ENCODE results near the gene CTDP1.
"Not testable (repeated sequence)": the region's sequence is repeated elsewhere in the genome, so short reads cannot be mapped to it uniquely, and the experiment has no call there.

The CTDP1 gene

DNA sequence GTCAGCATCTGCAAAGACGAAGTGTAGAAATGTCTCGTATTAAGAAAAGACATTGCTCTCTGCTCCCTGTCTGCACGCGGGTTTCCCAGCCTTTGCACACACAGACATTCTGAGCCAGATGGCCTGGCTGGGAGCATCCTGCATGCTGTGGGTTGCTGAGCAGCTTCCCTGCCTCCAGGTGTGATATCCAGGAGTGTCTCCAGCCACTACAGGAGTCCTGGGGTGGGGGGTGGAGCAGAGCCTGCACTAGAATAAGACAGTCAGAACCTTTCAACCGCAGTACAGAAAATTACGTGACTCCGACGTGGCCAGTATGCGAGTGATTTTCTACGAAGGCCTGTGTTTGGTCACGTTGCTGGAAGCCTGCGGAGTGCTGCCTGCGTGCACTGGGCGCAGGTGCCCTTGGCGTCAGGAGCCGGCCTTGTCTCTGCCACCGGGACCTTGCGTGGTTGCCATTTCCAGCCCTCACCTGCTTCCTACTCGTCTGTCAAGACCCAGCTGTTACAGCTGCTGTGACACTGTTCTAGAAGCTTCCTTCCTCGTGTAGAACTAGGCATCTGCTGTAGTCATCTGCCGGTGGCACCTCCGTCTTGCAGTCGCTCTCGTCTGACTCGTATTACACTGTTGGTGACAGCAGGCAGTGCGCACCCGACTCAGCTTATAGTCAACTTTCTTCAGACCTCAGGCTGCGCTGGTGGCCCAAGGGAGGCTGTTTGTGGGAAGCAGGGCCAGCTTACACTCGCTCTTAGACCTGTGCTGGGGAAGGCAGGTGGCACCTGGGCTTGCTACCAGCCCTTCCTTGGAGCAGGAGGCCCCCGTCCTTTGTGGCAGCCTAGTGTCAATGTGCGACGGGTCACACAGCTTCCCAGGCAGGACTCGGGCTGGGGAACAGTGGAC is 11.2 kb downstream of the CTDP1 start:
- H3K9ac ChIP-seq (ENCODE audit: low read depth in 1 of 2, low read length in 2 of 2), result no peak overlapping the region
- H3K4me3 ChIP-seq (ENCODE audit: low read length in 2 of 2), result no peak overlapping the region
- peaks cover 0 to 2% of the 10 kb centered on the region in 2 donors for H3K4me1 ChIP-seq (ENCODE audit: control insufficient read depth in 2 of 2, insufficient read depth in 2 of 2, low read length in 2 of 2)
- no peaks in the 10 kb centered on the region for H3K27me3 ChIP-seq (ENCODE audit: control insufficient read depth in 2 of 2, insufficient read depth in 2 of 2, low read length in 2 of 2)
- no peaks in the 10 kb centered on the region for H3K9me3 ChIP-seq (ENCODE audit: control insufficient read depth in 2 of 2, low read length in 2 of 2)
- H3K36me3 ChIP-seq (ENCODE audit: control insufficient read depth in 2 of 2, insufficient read depth in 2 of 2, low read length in 2 of 2), result peaks cover 6 to 8% of the 10 kb centered on the region in 2 donors
- H3K27ac ChIP-seq (ENCODE audit: low read depth in 2 of 2, low read length in 2 of 2), result no peak overlapping the region

DNA sequence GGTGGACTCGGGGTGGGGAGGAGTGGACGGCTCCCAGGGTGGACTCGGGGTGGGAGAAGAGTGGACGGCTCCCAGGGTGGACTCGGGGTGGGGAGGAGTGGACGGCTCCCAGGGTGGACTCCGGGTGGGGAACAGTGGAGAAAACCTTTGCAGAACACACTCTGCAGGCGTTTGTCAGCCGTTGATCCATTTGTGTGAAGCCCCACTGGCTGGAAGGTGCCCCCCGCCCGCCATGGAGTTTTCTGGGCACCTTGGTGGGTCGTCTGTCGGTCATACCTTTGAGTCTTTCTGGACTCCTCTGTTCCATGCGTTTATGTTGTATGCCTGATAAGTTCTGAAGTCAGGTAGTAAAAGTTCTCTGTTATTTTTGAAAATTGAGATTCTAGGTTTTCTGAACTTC is 12.5 kb downstream of the CTDP1 start:
- Histone ChIP-seq H3K27ac (ENCODE audit: low read depth in 2 of 2, low read length in 2 of 2) (no peak overlapping the region), H3K9ac (ENCODE audit: low read depth in 1 of 2, low read length in 2 of 2) (no peak overlapping the region), H3K4me1 (ENCODE audit: control insufficient read depth in 2 of 2, insufficient read depth in 2 of 2, low read length in 2 of 2) (peaks cover 0 to 2% of the 10 kb centered on the region in 2 donors), H3K36me3 (ENCODE audit: control insufficient read depth in 2 of 2, insufficient read depth in 2 of 2, low read length in 2 of 2) (peaks cover 15 to 18% of the 10 kb centered on the region in 2 donors), H3K27me3 (ENCODE audit: control insufficient read depth in 2 of 2, insufficient read depth in 2 of 2, low read length in 2 of 2) (no peaks in the 10 kb centered on the region), H3K9me3 (ENCODE audit: control insufficient read depth in 2 of 2, low read length in 2 of 2) (no peaks in the 10 kb centered on the region), H3K4me3 (ENCODE audit: low read length in 2 of 2) (no peak overlapping the region)

DNA sequence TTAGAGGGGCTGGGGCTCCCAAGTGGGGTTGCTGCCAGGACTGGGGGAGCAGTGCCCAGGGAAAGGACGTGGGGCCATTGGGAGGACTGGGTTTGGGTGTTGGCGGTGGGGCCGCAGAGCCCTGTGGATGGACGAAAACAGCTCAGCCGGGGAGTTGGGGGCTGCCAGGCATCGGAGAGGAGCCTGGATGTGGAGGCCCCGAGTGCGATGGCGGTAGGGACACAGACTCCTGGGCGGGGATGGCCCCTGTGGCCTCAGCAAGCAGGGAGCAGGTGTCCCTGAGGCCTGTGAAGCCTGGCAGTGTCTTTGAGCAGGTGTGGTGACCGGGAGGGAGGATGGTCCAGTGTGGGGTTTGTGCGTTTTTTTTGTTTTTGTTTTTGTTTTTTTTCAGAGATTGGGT is 13.3 kb downstream of the CTDP1 start:
- no peaks in the 10 kb centered on the region for H3K9me3 ChIP-seq (ENCODE audit: control insufficient read depth in 2 of 2, low read length in 2 of 2)
- no peak overlapping the region for H3K4me3 ChIP-seq (ENCODE audit: low read length in 2 of 2)
- no peak overlapping the region for H3K9ac ChIP-seq (ENCODE audit: low read depth in 1 of 2, low read length in 2 of 2)
- H3K4me1 ChIP-seq (ENCODE audit: control insufficient read depth in 2 of 2, insufficient read depth in 2 of 2, low read length in 2 of 2), result peaks cover 0 to 2% of the 10 kb centered on the region in 2 donors
- H3K27ac ChIP-seq (ENCODE audit: low read depth in 2 of 2, low read length in 2 of 2), result no peak overlapping the region
- no peaks in the 10 kb centered on the region for H3K27me3 ChIP-seq (ENCODE audit: control insufficient read depth in 2 of 2, insufficient read depth in 2 of 2, low read length in 2 of 2)
- H3K36me3 ChIP-seq (ENCODE audit: control insufficient read depth in 2 of 2, insufficient read depth in 2 of 2, low read length in 2 of 2), result peaks cover 19 to 24% of the 10 kb centered on the region in 2 donors

DNA sequence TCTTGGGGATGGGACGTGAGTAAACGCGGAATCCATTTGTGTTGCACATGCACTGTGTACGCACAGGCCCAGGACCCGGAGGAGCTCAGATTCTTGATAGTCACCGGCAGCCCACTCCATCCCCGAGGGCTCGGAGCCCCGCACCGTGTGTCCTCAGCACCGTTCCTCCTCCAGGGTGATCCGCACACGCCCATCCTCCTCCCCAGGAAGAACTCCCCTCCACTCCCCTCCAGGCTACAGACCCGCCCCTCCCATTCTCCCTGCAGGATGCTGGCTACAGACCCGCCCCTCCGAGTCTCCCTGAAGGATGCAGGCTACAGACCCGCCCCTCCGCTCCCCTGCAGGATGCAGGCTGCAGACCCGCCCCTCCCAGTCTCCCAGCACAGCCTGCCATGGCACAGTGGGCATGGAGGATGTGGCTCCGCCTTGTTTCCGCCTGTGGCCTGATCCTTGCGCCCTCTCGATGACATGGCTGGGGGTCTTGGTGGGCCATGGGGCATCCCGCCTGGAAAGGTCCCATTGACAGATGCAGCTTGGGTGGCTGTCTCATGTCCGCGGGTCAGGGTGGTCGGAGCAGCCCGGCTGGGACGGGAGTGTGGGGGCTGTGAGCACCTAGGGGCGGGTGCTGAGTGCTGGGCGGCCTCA is 14.1 kb downstream of the CTDP1 start:
- H3K27me3 ChIP-seq (ENCODE audit: control insufficient read depth in 2 of 2, insufficient read depth in 2 of 2, low read length in 2 of 2), result no peaks in the 10 kb centered on the region

DNA sequence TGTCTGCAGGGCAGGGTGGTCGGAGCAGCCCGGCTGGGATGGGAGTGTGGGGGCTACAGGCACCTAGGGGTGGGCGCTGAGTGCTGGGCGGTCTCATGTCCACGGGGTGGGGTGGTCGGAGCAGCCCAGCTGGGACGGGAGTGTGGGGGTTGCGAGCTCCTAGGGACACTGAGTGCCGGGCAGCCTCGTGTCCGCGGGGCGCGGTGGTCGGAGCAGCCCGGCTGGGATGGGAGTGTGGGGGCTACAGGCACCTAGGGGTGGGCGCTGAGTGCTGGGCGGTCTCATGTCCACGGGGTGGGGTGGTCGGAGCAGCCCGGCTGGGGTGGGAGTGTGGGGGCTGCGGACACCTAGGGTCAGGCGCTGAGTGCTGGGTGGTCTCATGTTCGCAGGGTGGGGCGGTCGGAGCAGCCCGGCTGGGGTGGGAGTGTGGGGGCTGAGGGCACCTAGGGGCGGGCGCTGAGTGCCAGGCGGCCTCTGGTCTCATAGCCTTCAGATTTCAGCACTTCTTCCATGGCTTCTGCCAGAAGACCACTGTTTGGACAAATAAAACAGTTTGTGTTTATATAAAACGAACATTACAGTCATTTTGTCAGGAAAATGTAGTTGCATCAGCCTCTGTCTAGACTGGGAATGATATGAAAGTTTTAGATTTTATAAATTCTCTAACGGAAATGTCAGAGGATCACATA is 14.7 kb downstream of the CTDP1 start:
- peaks cover 29 to 37% of the 10 kb centered on the region in 2 donors for H3K36me3 ChIP-seq (ENCODE audit: control insufficient read depth in 2 of 2, insufficient read depth in 2 of 2, low read length in 2 of 2)
- not testable (repeated sequence) for H3K27ac ChIP-seq (ENCODE audit: low read depth in 2 of 2, low read length in 2 of 2); H3K27me3 ChIP-seq (ENCODE audit: control insufficient read depth in 2 of 2, insufficient read depth in 2 of 2, low read length in 2 of 2); H3K9ac ChIP-seq (ENCODE audit: low read depth in 1 of 2, low read length in 2 of 2); H3K4me3 ChIP-seq (ENCODE audit: low read length in 2 of 2); H3K4me1 ChIP-seq (ENCODE audit: control insufficient read depth in 2 of 2, insufficient read depth in 2 of 2, low read length in 2 of 2); H3K9me3 ChIP-seq (ENCODE audit: control insufficient read depth in 2 of 2, low read length in 2 of 2)

More for the DNA sequence above, 14.1 kb downstream of the CTDP1 start:
- Histone ChIP-seq H3K9ac (ENCODE audit: low read depth in 1 of 2, low read length in 2 of 2) (no peak overlapping the region), H3K27ac (ENCODE audit: low read depth in 2 of 2, low read length in 2 of 2) (no peak overlapping the region), H3K4me1 (ENCODE audit: control insufficient read depth in 2 of 2, insufficient read depth in 2 of 2, low read length in 2 of 2) (peaks cover 2 to 4% of the 10 kb centered on the region in 2 donors), H3K36me3 (ENCODE audit: control insufficient read depth in 2 of 2, insufficient read depth in 2 of 2, low read length in 2 of 2) (peaks cover 26 to 32% of the 10 kb centered on the region in 2 donors), H3K9me3 (ENCODE audit: control insufficient read depth in 2 of 2, low read length in 2 of 2) (no peaks in the 10 kb centered on the region), H3K4me3 (ENCODE audit: low read length in 2 of 2) (no peak overlapping the region)

DNA sequence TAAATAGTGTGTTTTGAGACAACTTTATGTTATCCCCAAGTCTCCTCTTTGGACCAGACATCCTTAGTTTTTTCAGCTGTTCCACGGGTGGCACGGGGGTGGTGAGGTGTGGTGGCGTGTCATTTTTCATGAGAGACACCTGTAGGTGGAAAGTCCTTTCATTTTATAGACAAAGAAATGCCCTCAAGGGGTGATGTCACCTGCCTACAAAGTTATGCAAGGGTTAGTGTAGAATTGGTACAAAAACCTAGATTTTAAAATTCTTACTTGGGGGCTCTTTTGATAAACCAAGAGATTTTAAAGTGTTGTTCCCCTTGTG is 15.3 kb downstream of the CTDP1 start:
- peaks cover 29 to 41% of the 10 kb centered on the region in 2 donors for H3K36me3 ChIP-seq (ENCODE audit: control insufficient read depth in 2 of 2, insufficient read depth in 2 of 2, low read length in 2 of 2)
- H3K27me3 ChIP-seq (ENCODE audit: control insufficient read depth in 2 of 2, insufficient read depth in 2 of 2, low read length in 2 of 2), result no peaks in the 10 kb centered on the region
- no peak overlapping the region for H3K4me3 ChIP-seq (ENCODE audit: low read length in 2 of 2)
- H3K27ac ChIP-seq (ENCODE audit: low read depth in 2 of 2, low read length in 2 of 2), result no peak overlapping the region
- H3K4me1 ChIP-seq (ENCODE audit: control insufficient read depth in 2 of 2, insufficient read depth in 2 of 2, low read length in 2 of 2), result peaks cover 10 to 12% of the 10 kb centered on the region in 2 donors
- no peaks in the 10 kb centered on the region for H3K9me3 ChIP-seq (ENCODE audit: control insufficient read depth in 2 of 2, low read length in 2 of 2)
- H3K9ac ChIP-seq (ENCODE audit: low read depth in 1 of 2, low read length in 2 of 2), result no peak overlapping the region

DNA sequence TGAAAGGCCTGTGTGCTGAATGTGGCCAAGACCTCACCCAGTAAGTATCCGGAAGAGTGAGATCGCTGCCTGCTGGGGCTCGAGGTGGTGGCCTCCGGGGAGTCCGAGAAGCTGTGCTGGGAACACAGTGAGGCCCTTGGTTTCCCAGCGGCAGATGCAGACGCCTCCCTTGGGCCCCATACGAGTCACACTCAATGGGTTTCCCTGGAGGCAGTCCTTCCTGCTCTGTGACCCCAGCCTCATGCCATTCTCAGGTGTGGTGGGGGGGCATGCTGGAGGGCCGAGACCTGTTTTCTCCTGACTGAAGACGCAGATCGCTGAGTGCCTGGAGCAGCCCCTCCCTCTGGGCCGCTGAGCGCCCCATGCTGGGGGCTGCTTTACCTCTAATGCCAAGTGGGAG is 15.7 kb downstream of the CTDP1 start:
- Histone ChIP-seq H3K27me3 (ENCODE audit: control insufficient read depth in 2 of 2, insufficient read depth in 2 of 2, low read length in 2 of 2) (no peaks in the 10 kb centered on the region), H3K9me3 (ENCODE audit: control insufficient read depth in 2 of 2, low read length in 2 of 2) (no peaks in the 10 kb centered on the region), H3K9ac (ENCODE audit: low read depth in 1 of 2, low read length in 2 of 2) (no peak overlapping the region), H3K4me1 (ENCODE audit: control insufficient read depth in 2 of 2, insufficient read depth in 2 of 2, low read length in 2 of 2) (peaks cover 10 to 16% of the 10 kb centered on the region in 2 donors), H3K4me3 (ENCODE audit: low read length in 2 of 2) (no peak overlapping the region), H3K27ac (ENCODE audit: low read depth in 2 of 2, low read length in 2 of 2) (no peak overlapping the region), H3K36me3 (ENCODE audit: control insufficient read depth in 2 of 2, insufficient read depth in 2 of 2, low read length in 2 of 2) (peaks cover 29 to 46% of the 10 kb centered on the region in 2 donors)

DNA sequence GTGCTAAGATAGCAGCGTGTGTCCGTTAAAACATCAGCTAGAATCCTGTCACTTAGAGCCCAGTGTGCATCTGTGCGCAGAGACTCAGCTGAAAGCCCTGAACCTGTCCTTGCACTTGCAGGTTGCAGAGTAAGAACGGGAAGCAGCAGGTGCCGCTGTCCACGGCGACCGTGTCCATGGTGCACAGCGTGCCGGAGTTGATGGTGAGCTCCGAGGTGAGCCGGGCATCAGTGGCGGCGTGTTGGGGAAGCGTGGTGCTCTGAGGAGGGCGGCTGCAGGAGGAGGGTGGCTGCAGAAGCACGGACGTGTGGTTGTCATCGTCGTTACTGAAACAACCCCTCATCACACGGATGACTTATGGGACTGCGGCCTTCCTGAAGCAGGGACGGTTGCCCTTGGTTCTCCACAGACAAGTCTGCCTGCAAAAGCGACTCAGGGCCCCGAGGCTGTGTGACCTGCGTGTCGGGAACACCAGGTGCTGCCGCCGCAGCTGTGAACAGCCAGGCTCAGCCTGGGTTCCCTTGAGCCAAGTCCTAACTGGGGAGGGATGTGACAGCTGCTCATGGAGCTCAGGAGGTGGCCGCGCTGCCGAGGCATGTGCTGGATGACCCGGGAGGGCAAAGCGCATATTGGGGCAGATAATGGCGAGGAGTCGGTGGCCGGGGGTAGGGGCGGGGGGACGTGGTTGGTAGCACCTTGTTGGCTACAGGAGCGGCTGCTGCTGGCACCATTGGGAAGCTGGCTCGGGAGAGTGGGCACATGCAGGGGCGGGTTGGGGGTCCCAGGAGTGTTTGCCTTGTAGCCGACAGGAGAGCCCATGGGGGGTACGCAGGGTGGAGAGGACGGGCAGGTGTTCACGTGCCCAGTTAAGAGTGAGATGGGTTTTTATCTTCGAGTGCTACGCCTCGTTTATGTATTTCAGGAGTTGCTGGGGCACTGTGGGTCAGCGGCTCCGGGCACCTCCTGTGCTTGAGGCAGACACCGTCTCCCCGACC is 16.6 kb downstream of the CTDP1 start:
- H3K9ac ChIP-seq (ENCODE audit: low read depth in 1 of 2, low read length in 2 of 2), result no peak overlapping the region
- H3K4me3 ChIP-seq (ENCODE audit: low read length in 2 of 2), result no peak overlapping the region
- no peaks in the 10 kb centered on the region for H3K27me3 ChIP-seq (ENCODE audit: control insufficient read depth in 2 of 2, insufficient read depth in 2 of 2, low read length in 2 of 2)
- H3K27ac ChIP-seq (ENCODE audit: low read depth in 2 of 2, low read length in 2 of 2), result no peak overlapping the region
- peaks cover 10 to 16% of the 10 kb centered on the region in 2 donors for H3K4me1 ChIP-seq (ENCODE audit: control insufficient read depth in 2 of 2, insufficient read depth in 2 of 2, low read length in 2 of 2)
- H3K9me3 ChIP-seq (ENCODE audit: control insufficient read depth in 2 of 2, low read length in 2 of 2), result no peaks in the 10 kb centered on the region
- peaks cover 33 to 53% of the 10 kb centered on the region in 2 donors for H3K36me3 ChIP-seq (ENCODE audit: control insufficient read depth in 2 of 2, insufficient read depth in 2 of 2, low read length in 2 of 2)

DNA sequence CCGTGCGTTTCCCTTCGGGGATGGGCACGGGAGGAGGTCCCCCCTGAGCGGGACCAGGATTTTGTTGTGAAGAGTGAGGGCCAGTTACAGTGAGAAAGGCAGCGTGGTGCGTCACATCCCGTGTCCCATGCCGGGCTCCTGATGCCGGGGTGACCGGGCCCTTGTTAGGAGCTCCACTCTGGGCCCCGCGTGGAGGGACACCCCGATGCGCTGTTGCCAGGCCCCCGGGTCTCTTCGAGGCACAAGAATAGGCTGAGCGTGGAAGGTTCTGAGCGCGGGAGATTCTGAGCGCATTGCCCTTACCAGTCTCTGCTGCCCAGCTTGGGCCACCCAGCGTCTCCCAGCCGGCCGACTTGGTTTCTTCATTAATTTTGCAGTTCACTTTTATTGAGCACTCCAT is 17.6 kb downstream of the CTDP1 start:
- no peaks in the 10 kb centered on the region for H3K27me3 ChIP-seq (ENCODE audit: control insufficient read depth in 2 of 2, insufficient read depth in 2 of 2, low read length in 2 of 2)
- H3K4me3 ChIP-seq (ENCODE audit: low read length in 2 of 2), result no peak overlapping the region
- no peaks in the 10 kb centered on the region for H3K9me3 ChIP-seq (ENCODE audit: control insufficient read depth in 2 of 2, low read length in 2 of 2)
- peaks cover 33 to 53% of the 10 kb centered on the region in 2 donors for H3K36me3 ChIP-seq (ENCODE audit: control insufficient read depth in 2 of 2, insufficient read depth in 2 of 2, low read length in 2 of 2)
- H3K9ac ChIP-seq (ENCODE audit: low read depth in 1 of 2, low read length in 2 of 2), result no peak overlapping the region
- H3K27ac ChIP-seq (ENCODE audit: low read depth in 2 of 2, low read length in 2 of 2), result no peak overlapping the region
- H3K4me1 ChIP-seq (ENCODE audit: control insufficient read depth in 2 of 2, insufficient read depth in 2 of 2, low read length in 2 of 2), result peaks cover 10 to 16% of the 10 kb centered on the region in 2 donors

Measured in mucosa of rectum (tissue), 2 donors.